ENCODE results near the gene MORN4. TPM values are rescaled to one million over a fixed set of nuclear protein-coding genes. Genes with fewer than 3 reads are reported as not detected.

The MORN4 gene
- total RNA-seq, 4 donors from 2014 or later, result 0.51 to 8.7 (median 2.1) TPM

DNA sequence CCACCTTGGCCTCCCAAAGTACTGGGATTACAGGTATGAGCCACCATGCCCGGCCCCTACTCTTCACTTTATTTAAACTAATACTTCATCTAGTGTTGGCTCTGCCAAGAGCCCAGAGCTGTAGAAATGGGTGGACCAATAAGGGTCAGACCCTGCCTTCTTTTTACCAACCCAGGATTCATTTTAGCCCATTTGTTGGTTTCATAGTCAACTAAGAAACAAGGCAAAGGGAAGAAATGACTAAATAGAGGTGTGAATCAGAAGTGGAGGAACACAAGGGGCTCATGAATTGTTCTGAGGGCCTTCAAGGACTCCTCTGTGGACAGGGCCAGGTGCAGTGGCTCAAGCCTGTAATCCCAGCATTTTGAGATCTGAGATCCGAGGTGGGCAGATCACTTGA, 59.6 kb downstream of the MORN4 start:
- Histone ChIP-seq H3K4me3 (peak overlapping the region in 2 of 4 donors; percentile 35 to 58), H3K4me1 (peaks cover 61 to 65% of the 10 kb centered on the region in 2 donors), H3K27me3 (no peaks in the 10 kb centered on the region), H3K27ac (peak overlapping the region; percentile 90 to 92 (median 91)), H3K36me3 (peaks cover 0 to 25% of the 10 kb centered on the region in 2 donors), H3K9me3 (no peaks in the 10 kb centered on the region)
- intact Hi-C loops (cut with DNase I; ENCODE audit: low total_unique reads), result loop anchor here (1.0 kb wide), 1 partner anchor 23 kb away; no protein-coding TSS in a partner anchor
- DNase-seq (no peak), ATAC-seq (no peak)
- in situ Hi-C loops (cut with MboI; ENCODE audit: low sequenced_read_pairs in 4 of 4), result loop anchor here (5.0 kb wide), 2 partner anchors 39 to 44 kb away; no protein-coding TSS in a partner anchor
- no peak for TF ChIP-seq POLR2A (IDR thresholded peaks at IDR 0.05)
- TF ChIP-seq, protein P1, sequence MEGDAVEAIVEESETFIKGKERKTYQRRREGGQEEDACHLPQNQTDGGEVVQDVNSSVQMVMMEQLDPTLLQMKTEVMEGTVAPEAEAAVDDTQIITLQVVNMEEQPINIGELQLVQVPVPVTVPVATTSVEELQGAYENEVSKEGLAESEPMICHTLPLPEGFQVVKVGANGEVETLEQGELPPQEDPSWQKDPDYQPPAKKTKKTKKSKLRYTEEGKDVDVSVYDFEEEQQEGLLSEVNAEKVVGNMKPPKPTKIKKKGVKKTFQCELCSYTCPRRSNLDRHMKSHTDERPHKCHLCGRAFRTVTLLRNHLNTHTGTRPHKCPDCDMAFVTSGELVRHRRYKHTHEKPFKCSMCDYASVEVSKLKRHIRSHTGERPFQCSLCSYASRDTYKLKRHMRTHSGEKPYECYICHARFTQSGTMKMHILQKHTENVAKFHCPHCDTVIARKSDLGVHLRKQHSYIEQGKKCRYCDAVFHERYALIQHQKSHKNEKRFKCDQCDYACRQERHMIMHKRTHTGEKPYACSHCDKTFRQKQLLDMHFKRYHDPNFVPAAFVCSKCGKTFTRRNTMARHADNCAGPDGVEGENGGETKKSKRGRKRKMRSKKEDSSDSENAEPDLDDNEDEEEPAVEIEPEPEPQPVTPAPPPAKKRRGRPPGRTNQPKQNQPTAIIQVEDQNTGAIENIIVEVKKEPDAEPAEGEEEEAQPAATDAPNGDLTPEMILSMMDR (IDR thresholded peaks at IDR 0.05 in 4 of 5, conservative IDR thresholded peaks at IDR 0.05 in 1 of 5), result no peak

DNA sequence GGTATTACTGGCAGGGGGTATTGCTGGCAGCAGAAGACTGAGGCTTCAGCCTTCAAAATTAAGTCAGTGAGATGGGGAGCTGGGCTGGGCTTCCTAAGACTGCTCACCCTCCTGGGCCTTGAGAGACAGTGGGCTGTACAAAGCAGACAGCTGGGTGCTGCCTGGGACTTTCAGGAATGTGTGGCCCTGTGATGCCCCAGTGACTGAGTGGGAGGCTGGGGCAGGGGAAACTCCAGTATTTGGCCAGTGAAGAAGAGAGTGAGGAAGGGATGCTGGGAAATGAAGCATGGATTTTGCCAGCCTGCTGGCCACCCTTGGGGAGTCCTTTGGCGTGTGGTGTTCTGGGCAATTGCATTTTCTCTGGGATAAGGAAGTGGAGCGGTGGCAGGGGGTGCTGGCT, 60.3 kb downstream of the MORN4 start:
- DNase-seq (no peak), ATAC-seq (no peak)
- TF ChIP-seq, protein P1 (IDR thresholded peaks at IDR 0.05 in 4 of 5, conservative IDR thresholded peaks at IDR 0.05 in 1 of 5), result no peak
- TF ChIP-seq POLR2A (IDR thresholded peaks at IDR 0.05), result no peak
- Histone ChIP-seq H3K36me3 (peaks cover 0 to 22% of the 10 kb centered on the region in 2 donors), H3K27ac (peak overlapping the region; percentile 90 to 92 (median 91)), H3K9me3 (no peaks in the 10 kb centered on the region), H3K4me3 (peak overlapping the region; percentile 28 to 58 (median 35)), H3K27me3 (no peaks in the 10 kb centered on the region), H3K4me1 (peaks cover 61 to 65% of the 10 kb centered on the region in 2 donors)
- in situ Hi-C loops (cut with MboI; ENCODE audit: low sequenced_read_pairs in 4 of 4), result loop anchor here (5.0 kb wide), 2 partner anchors 39 to 44 kb away; no protein-coding TSS in a partner anchor
- intact Hi-C loops (cut with DNase I; ENCODE audit: low total_unique reads), result no loop called here

DNA sequence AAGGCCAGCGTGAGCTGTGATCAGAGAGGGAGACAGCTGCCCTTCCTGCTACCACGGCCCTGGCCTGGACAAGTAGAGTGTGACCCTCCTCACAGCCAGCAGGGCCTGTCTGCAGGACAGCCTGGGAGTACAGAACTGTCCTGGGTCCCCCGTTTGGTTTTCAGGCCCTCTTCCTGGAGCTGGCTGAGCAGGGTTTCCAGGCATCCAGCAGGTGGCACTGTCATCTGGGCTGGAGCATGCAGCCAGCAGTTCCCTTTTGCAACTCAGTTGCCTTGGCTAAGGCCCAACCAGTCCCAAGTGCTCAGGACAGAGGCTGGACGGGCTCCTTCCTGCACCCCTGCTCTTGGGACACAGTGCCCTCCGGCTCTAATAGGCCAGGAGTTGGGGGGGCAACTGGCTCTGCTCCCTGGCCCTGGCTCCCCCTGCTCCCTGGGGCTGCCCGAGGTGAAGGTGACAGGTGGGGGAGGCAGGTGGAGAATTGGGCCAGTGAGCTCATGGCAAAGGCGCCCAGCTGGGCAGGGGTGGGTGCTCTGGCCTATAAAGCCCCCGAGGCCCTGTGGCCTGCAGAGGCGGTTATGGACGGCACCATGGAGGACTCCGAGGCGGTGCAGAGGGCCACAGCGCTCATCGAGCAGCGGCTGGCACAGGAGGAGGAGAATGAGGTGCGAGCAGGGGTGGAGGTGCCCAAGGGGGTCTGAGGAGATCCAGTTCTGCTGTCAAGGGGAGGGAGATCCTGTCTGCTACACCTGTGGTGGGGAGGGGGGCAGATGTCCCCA, 60.9 kb downstream of the MORN4 start, which contains the start of gene ANKRD2:
Gene ANKRD2, plus strand, starts transcription at position 566 of the 776 bp plus-strand sequence. Its CDS starts 10 bp downstream, at position 576.
- intact Hi-C loops (cut with DNase I; ENCODE audit: low total_unique reads), result loop anchor here (1.0 kb wide), 1 partner anchor 40 kb away; no protein-coding TSS in a partner anchor

DNA sequence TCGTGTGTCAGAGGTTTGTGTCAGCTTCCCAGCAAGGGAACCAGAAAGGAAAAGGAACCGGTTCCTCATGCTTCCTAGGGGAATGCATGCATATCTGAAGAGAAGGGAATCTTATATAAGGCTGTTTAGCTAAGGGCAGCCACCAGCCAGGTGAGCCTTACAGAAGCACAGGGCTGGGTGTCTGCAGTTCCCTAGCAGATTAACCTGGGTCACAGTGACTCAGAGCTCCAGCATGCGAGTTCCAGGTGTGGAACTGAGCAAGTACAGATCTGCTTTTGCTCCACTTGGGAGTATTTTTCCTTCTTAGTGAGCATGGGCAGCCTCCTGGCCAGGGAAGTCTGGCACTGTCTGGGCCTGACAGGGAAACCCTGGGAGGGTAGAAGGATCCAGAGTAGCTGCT, 61.7 kb downstream of the MORN4 start:
- no peak for DNase-seq
- H3K27me3 ChIP-seq, result no peaks in the 10 kb centered on the region
- H3K27ac ChIP-seq, result peak overlapping the region; percentile 90 to 92 (median 91)
- peaks cover 0 to 12% of the 10 kb centered on the region in 2 donors for H3K36me3 ChIP-seq
- in situ Hi-C loops (cut with MboI; ENCODE audit: low sequenced_read_pairs in 4 of 4) (loop anchor here (5.0 kb wide), 2 partner anchors 41 to 46 kb away; no protein-coding TSS in a partner anchor), intact Hi-C loops (cut with DNase I; ENCODE audit: low total_unique reads) (loop anchor here (1.0 kb wide), 1 partner anchor 41 kb away; no protein-coding TSS in a partner anchor)
- H3K4me1 ChIP-seq, result peaks cover 61 to 65% of the 10 kb centered on the region in 2 donors
- TF ChIP-seq, protein P1 (IDR thresholded peaks at IDR 0.05 in 4 of 5, conservative IDR thresholded peaks at IDR 0.05 in 1 of 5), result no peak
- TF ChIP-seq POLR2A (IDR thresholded peaks at IDR 0.05), result no peak
- no peak for ATAC-seq
- H3K9me3 ChIP-seq, result no peaks in the 10 kb centered on the region
- H3K4me3 ChIP-seq, result no peak overlapping the region

More for the DNA sequence above, 60.9 kb downstream of the MORN4 start, which contains the start of gene ANKRD2:
- TF ChIP-seq, protein P1 (IDR thresholded peaks at IDR 0.05 in 4 of 5, conservative IDR thresholded peaks at IDR 0.05 in 1 of 5), result peak; percentile 89 to 96 (median 93)
- no peak for TF ChIP-seq POLR2A (IDR thresholded peaks at IDR 0.05)
- Histone ChIP-seq H3K4me1 (peaks cover 61 to 65% of the 10 kb centered on the region in 2 donors), H3K9me3 (no peaks in the 10 kb centered on the region), H3K27me3 (no peaks in the 10 kb centered on the region), H3K36me3 (peaks cover 0 to 18% of the 10 kb centered on the region in 2 donors), H3K27ac (peak within 1 kb of the TSS; percentile 90 to 92 (median 91)), H3K4me3 (peak within 1 kb of the TSS; percentile 28 to 58 (median 35))
- DNase-seq (peak; percentile 77 to 89), ATAC-seq (peak; percentile 61 to 71)
- in situ Hi-C loops (cut with MboI; ENCODE audit: low sequenced_read_pairs in 4 of 4), result loop anchor here (5.0 kb wide), 2 partner anchors 40 to 45 kb away; no protein-coding TSS in a partner anchor
